ENCODE data around the gene ABLIM1. TPM values are rescaled to one million over a fixed set of nuclear protein-coding genes. Genes with fewer than 3 reads are reported as not detected.

The ABLIM1 gene
- total and polyA plus RNA-seq, 2 of the 13 experiments (the other 11 are each of a cell fraction or from before 2014, with no cell fraction given) = 59.4 to 92.7 TPM

DNA sequence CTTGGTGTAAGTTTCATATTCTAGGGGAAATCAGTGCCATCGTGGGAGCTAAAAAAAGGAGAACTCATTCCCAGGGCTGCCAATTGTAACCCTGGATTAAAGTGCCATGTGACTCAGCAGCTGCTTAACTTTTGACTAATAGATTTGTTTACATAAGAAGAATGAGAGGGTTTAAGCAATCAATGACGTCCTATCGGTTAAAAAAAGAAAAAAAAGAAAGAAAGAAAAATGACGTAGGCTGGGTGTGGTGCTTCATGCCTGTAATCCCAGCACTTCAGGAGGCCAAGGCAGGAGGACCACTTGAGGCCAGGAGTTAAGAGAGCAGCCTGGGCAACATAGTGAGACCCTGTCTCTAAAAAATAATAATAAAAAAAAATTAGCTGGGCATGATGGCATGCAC is 137.6 kb downstream of the ABLIM1 start (continued):
- TF ChIP-seq, protein P1, sequence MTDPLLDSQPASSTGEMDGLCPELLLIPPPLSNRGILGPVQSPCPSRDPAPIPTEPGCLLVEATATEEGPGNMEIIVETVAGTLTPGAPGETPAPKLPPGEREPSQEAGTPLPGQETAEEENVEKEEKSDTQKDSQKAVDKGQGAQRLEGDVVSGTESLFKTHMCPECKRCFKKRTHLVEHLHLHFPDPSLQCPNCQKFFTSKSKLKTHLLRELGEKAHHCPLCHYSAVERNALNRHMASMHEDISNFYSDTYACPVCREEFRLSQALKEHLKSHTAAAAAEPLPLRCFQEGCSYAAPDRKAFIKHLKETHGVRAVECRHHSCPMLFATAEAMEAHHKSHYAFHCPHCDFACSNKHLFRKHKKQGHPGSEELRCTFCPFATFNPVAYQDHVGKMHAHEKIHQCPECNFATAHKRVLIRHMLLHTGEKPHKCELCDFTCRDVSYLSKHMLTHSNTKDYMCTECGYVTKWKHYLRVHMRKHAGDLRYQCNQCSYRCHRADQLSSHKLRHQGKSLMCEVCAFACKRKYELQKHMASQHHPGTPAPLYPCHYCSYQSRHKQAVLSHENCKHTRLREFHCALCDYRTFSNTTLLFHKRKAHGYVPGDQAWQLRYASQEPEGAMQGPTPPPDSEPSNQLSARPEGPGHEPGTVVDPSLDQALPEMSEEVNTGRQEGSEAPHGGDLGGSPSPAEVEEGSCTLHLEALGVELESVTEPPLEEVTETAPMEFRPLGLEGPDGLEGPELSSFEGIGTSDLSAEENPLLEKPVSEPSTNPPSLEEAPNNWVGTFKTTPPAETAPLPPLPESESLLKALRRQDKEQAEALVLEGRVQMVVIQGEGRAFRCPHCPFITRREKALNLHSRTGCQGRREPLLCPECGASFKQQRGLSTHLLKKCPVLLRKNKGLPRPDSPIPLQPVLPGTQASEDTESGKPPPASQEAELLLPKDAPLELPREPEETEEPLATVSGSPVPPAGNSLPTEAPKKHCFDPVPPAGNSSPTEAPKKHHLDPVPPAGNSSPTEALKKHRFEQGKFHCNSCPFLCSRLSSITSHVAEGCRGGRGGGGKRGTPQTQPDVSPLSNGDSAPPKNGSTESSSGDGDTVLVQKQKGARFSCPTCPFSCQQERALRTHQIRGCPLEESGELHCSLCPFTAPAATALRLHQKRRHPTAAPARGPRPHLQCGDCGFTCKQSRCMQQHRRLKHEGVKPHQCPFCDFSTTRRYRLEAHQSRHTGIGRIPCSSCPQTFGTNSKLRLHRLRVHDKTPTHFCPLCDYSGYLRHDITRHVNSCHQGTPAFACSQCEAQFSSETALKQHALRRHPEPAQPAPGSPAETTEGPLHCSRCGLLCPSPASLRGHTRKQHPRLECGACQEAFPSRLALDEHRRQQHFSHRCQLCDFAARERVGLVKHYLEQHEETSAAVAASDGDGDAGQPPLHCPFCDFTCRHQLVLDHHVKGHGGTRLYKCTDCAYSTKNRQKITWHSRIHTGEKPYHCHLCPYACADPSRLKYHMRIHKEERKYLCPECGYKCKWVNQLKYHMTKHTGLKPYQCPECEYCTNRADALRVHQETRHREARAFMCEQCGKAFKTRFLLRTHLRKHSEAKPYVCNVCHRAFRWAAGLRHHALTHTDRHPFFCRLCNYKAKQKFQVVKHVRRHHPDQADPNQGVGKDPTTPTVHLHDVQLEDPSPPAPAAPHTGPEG (CRISPR knock-in tag; IDR thresholded peaks at IDR 0.05) = no peak
- TF ChIP-seq STAT5B (CRISPR knock-in tag; IDR thresholded peaks at IDR 0.05) (no peak), ZNF780A (CRISPR knock-in tag; IDR thresholded peaks at IDR 0.05) (no peak), ZSCAN5A (CRISPR knock-in tag; IDR thresholded peaks at IDR 0.05; ENCODE audit: borderline replicate concordance) (no peak), GABPA (IDR thresholded peaks at IDR 0.05; ENCODE audit: low read depth, low read length) (no peak), GABPA (CRISPR knock-in tag; IDR thresholded peaks at IDR 0.05; ENCODE audit: low read depth) (no peak), CEBPB (IDR thresholded peaks at IDR 0.05; ENCODE audit: borderline replicate concordance, low read depth, low read length) (peak; percentile 77), SAP130 (CRISPR knock-in tag; IDR thresholded peaks at IDR 0.05; ENCODE audit: low read depth) (peak; percentile 50), ZBTB1 (CRISPR knock-in tag; IDR thresholded peaks at IDR 0.05; ENCODE audit: borderline replicate concordance) (no peak), KLF16 (CRISPR knock-in tag; IDR thresholded peaks at IDR 0.05) (0 out of 4 replicates have a peak, but pooled peaks of 1 of the 2 experiments have one; percentile 28), FOXP4 (CRISPR knock-in tag; IDR thresholded peaks at IDR 0.05) (no peak), CREM (IDR thresholded peaks at IDR 0.05) (peak; percentile 77), CREM (CRISPR knock-in tag; IDR thresholded peaks at IDR 0.05) (no peak), ZNF280B (CRISPR knock-in tag; IDR thresholded peaks at IDR 0.05; ENCODE audit: borderline replicate concordance) (no peak), SRY (CRISPR knock-in tag; IDR thresholded peaks at IDR 0.05) (no peak), ZNF572 (CRISPR knock-in tag; IDR thresholded peaks at IDR 0.05) (no peak), FOSL1 (CRISPR knock-in tag; IDR thresholded peaks at IDR 0.05; ENCODE audit: borderline replicate concordance) (peak; percentile 32; the same call in 1 of the 2 replicates), SALL2 (CRISPR knock-in tag; IDR thresholded peaks at IDR 0.05) (no peak), ZBTB8A (CRISPR knock-in tag; IDR thresholded peaks at IDR 0.05; ENCODE audit: borderline replicate concordance, low read depth) (no peak), SUZ12 (IDR thresholded peaks at IDR 0.05; ENCODE audit: low read depth, low read length) (no peak), ATF1 (CRISPR knock-in tag; IDR thresholded peaks at IDR 0.05) (peak; percentile 53; the same call in 1 of the 2 replicates), SAFB2 (CRISPR knock-in tag; IDR thresholded peaks at IDR 0.05; ENCODE audit: borderline replicate concordance, low read depth) (no peak)

All from HepG2 (cell line).